ENCODE results near the gene CBLB.

The CBLB gene

GRCh38 chr3:105759442-105760078 is 109.3 kb downstream of the CBLB start:
- no peak for DNase-seq
- no peak for ATAC-seq (ENCODE audit: insufficient read depth, low read depth)
- Histone ChIP-seq H3K27ac (ENCODE audit: low read length) (no peak overlapping the region), H3K27me3 (ENCODE audit: insufficient read depth, low read length, poor library complexity) (no peaks in the 10 kb centered on the region), H2AFZ (ENCODE audit: low read depth, low read length) (no peak overlapping the region), H3K79me2 (ENCODE audit: insufficient read depth, low read length) (no peaks in the 10 kb centered on the region), H3K9me3 (ENCODE audit: insufficient read depth, low read length, severe bottlenecking) (peaks cover 33% of the 10 kb centered on the region), H3K36me3 (ENCODE audit: insufficient read depth, low read length) (peaks cover 33% of the 10 kb centered on the region), H3K4me1 (ENCODE audit: insufficient read depth, low read length) (peaks cover 2% of the 10 kb centered on the region; the same call in 1 of the 2 replicates), H3K4me2 (ENCODE audit: insufficient read depth, low read length) (no peak overlapping the region), H3K4me3 (ENCODE audit: low read depth in 1 of 2, low read length in 2 of 2) (no peak overlapping the region), H4K20me1 (ENCODE audit: insufficient read depth, low read length) (peaks cover 2% of the 10 kb centered on the region; the same call in 1 of the 2 replicates), H3K9ac (ENCODE audit: low read depth, low read length) (no peak overlapping the region)
- TF ChIP-seq, protein P1, sequence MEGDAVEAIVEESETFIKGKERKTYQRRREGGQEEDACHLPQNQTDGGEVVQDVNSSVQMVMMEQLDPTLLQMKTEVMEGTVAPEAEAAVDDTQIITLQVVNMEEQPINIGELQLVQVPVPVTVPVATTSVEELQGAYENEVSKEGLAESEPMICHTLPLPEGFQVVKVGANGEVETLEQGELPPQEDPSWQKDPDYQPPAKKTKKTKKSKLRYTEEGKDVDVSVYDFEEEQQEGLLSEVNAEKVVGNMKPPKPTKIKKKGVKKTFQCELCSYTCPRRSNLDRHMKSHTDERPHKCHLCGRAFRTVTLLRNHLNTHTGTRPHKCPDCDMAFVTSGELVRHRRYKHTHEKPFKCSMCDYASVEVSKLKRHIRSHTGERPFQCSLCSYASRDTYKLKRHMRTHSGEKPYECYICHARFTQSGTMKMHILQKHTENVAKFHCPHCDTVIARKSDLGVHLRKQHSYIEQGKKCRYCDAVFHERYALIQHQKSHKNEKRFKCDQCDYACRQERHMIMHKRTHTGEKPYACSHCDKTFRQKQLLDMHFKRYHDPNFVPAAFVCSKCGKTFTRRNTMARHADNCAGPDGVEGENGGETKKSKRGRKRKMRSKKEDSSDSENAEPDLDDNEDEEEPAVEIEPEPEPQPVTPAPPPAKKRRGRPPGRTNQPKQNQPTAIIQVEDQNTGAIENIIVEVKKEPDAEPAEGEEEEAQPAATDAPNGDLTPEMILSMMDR (IDR thresholded peaks at IDR 0.05; ENCODE audit: borderline replicate concordance, extremely low read depth, low read length, poor library complexity, severe bottlenecking) = no peak
- TF ChIP-seq EZH2 (IDR thresholded peaks at IDR 0.05; ENCODE audit: borderline replicate concordance, low read depth, low read length, severe bottlenecking) = no peak

GRCh38 chr3:105758451-105758850 is 110.4 kb downstream of the CBLB start:
- peaks cover 5% of the 10 kb centered on the region; the same call in 1 of the 2 replicates for H4K20me1 ChIP-seq (ENCODE audit: insufficient read depth, low read length)
- no peak overlapping the region for H3K4me3 ChIP-seq (ENCODE audit: low read depth in 1 of 2, low read length in 2 of 2)
- H3K4me2 ChIP-seq (ENCODE audit: insufficient read depth, low read length) = no peak overlapping the region
- H3K9me3 ChIP-seq (ENCODE audit: insufficient read depth, low read length, severe bottlenecking) = peaks cover 31% of the 10 kb centered on the region
- peaks cover 13% of the 10 kb centered on the region for H3K4me1 ChIP-seq (ENCODE audit: insufficient read depth, low read length)
- TF ChIP-seq EZH2 (IDR thresholded peaks at IDR 0.05; ENCODE audit: borderline replicate concordance, low read depth, low read length, severe bottlenecking) = no peak
- TF ChIP-seq, protein P1 (IDR thresholded peaks at IDR 0.05; ENCODE audit: borderline replicate concordance, extremely low read depth, low read length, poor library complexity, severe bottlenecking) = no peak
- H2AFZ ChIP-seq (ENCODE audit: low read depth, low read length) = no peak overlapping the region
- no peak for DNase-seq
- no peaks in the 10 kb centered on the region for H3K79me2 ChIP-seq (ENCODE audit: insufficient read depth, low read length)
- no peak for ATAC-seq (ENCODE audit: insufficient read depth, low read depth)
- H3K9ac ChIP-seq (ENCODE audit: low read depth, low read length) = no peak overlapping the region
- no peaks in the 10 kb centered on the region for H3K27me3 ChIP-seq (ENCODE audit: insufficient read depth, low read length, poor library complexity)
- peaks cover 32% of the 10 kb centered on the region for H3K36me3 ChIP-seq (ENCODE audit: insufficient read depth, low read length)
- no peak overlapping the region for H3K27ac ChIP-seq (ENCODE audit: low read length)

DNA sequence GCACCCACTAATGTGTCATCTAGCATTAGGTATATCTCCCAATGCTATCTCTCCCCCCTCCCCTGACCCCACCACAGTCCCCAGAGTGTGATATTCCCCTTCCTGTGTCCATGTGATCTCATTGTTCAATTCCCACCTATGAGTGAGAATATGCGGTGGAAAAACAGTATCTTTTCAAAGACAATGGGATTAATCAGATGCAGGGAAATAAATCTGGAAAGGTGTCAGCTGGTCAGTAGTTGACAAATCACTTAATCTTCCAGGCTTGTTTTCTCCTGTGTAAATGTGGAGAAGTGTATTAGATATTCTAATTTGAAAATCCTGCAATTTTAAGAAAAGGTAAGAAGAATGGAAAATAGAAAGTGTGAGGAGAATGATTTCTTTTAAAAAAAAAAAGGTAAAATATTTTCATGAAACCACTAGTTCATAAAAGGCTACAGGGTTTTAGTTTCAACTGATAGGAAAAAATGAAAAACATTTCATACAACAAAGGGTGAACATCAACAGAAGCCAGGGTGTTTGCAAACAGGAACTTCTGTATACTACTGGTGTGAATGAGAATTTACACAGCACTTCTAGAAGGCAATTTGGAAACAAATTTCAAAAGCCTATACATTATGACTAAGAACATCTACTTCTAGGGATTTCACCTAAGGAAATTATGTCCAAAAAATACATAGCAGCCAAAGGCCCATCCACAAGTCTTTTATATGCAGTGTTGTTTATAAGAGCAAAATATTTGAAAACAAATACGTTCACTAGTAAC is 113.5 kb downstream of the CBLB start:
- no peak for ATAC-seq (ENCODE audit: insufficient read depth, low read depth)
- Histone ChIP-seq H3K79me2 (ENCODE audit: insufficient read depth, low read length) (no peaks in the 10 kb centered on the region), H3K4me1 (ENCODE audit: insufficient read depth, low read length) (peaks cover 32% of the 10 kb centered on the region)

More for the DNA sequence above, 113.5 kb downstream of the CBLB start:
- Histone ChIP-seq H3K27ac (ENCODE audit: low read length) (no peak overlapping the region), H3K4me3 (ENCODE audit: low read depth in 1 of 2, low read length in 2 of 2) (no peak overlapping the region), H4K20me1 (ENCODE audit: insufficient read depth, low read length) (peaks cover 5% of the 10 kb centered on the region; the same call in 1 of the 2 replicates), H3K9ac (ENCODE audit: low read depth, low read length) (no peak overlapping the region), H3K4me2 (ENCODE audit: insufficient read depth, low read length) (no peak overlapping the region), H3K36me3 (ENCODE audit: insufficient read depth, low read length) (peaks cover 15% of the 10 kb centered on the region), H2AFZ (ENCODE audit: low read depth, low read length) (no peak overlapping the region), H3K27me3 (ENCODE audit: insufficient read depth, low read length, poor library complexity) (no peaks in the 10 kb centered on the region), H3K9me3 (ENCODE audit: insufficient read depth, low read length, severe bottlenecking) (peaks cover 16% of the 10 kb centered on the region)
- DNase-seq = no peak
- TF ChIP-seq, protein P1 (IDR thresholded peaks at IDR 0.05; ENCODE audit: borderline replicate concordance, extremely low read depth, low read length, poor library complexity, severe bottlenecking) = no peak
- TF ChIP-seq EZH2 (IDR thresholded peaks at IDR 0.05; ENCODE audit: borderline replicate concordance, low read depth, low read length, severe bottlenecking) = no peak
